Subcutaneous adipose tissue (tissue), 4 donors: ENCODE measurements around the gene PDE8B. TPM values are rescaled to one million over a fixed set of nuclear protein-coding genes. Genes with fewer than 3 reads are reported as not detected.

Experiments
- total RNA-seq, 4 donors: library from RNA; depleted of rRNA; stranded (reverse); fragments of >200 nt; gene quantifications; one replicate each; pipeline ENCODE4 v1.1.0, GENCODE V29; 2016
- TF ChIP-seq, protein P1 (sequence below): fragments of 450-650 bp; IDR thresholded peaks from one replicate; pipeline ENCODE4 v1.5.1; 2016; ENCODE audit warnings: low read depth, mild to moderate bottlenecking, control low read depth, antibody characterized with exemption, moderate library complexity

PDE8B gene
- total RNA-seq, 4 donors from 2014 or later, result 17.2 to 106 (median 61.0) TPM

- TF ChIP-seq, protein P1, sequence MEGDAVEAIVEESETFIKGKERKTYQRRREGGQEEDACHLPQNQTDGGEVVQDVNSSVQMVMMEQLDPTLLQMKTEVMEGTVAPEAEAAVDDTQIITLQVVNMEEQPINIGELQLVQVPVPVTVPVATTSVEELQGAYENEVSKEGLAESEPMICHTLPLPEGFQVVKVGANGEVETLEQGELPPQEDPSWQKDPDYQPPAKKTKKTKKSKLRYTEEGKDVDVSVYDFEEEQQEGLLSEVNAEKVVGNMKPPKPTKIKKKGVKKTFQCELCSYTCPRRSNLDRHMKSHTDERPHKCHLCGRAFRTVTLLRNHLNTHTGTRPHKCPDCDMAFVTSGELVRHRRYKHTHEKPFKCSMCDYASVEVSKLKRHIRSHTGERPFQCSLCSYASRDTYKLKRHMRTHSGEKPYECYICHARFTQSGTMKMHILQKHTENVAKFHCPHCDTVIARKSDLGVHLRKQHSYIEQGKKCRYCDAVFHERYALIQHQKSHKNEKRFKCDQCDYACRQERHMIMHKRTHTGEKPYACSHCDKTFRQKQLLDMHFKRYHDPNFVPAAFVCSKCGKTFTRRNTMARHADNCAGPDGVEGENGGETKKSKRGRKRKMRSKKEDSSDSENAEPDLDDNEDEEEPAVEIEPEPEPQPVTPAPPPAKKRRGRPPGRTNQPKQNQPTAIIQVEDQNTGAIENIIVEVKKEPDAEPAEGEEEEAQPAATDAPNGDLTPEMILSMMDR, result no peak
Measured at GRCh38 chr5:77398896-77399295, 188.4 kb downstream of the PDE8B start.

- TF ChIP-seq, protein P1, result no peak
Measured at GRCh38 chr5:77400645-77401044, 190.2 kb downstream of the PDE8B start.

DNA sequence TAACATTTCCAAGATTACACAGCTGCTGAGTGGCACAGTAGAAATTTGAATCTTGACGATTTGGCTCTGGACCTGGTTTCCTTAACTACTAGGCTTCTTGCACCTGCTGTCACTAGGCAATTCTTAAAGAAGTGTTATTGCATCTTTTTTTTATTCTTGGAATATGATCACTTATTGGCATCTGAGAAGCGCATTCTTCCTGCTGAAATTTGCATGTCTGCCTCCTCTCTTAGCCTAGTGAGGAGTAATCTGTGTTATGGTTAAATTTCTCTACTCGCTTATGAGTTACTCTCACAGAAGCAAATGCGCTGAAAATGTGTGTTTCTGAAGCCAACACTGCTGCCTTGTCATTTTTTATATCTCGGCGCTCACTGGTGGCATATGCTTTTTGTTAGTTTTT lies 192.3 kb downstream of the PDE8B start:
- TF ChIP-seq, protein P1, result no peak

- TF ChIP-seq, protein P1, result no peak
Measured at GRCh38 chr5:77407152-77407551, 196.7 kb downstream of the PDE8B start.

GRCh38 chr5:77409870-77410621 lies 199.6 kb downstream of the PDE8B start:
- TF ChIP-seq, protein P1, result no peak

DNA sequence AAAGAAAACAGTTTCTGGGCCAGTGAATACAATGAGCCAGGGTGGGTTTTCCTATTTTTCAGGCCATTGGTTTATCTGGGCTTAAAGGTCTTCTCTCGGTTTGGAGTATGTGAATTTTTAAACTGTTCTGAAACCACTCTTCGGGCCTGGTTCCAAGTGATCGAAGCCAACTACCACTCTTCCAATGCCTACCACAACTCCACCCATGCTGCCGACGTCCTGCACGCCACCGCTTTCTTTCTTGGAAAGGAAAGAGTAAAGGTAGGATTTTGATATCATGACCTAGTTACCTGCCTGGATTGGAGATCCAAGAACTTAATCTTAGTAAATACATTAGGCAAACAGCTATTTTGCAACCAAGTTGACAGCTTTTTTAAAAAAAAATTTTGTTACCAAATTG lies 202.6 kb downstream of the PDE8B start:
- TF ChIP-seq, protein P1, result no peak

- TF ChIP-seq, protein P1, result no peak
Measured at GRCh38 chr5:77418162-77418561, 207.7 kb downstream of the PDE8B start.
